Measurements from ENCODE around the gene KRT3.
"Not testable (repeated sequence)": the region's sequence is repeated elsewhere in the genome, so short reads cannot be mapped to it uniquely, and the experiment has no call there.

KRT3 gene

DNA sequence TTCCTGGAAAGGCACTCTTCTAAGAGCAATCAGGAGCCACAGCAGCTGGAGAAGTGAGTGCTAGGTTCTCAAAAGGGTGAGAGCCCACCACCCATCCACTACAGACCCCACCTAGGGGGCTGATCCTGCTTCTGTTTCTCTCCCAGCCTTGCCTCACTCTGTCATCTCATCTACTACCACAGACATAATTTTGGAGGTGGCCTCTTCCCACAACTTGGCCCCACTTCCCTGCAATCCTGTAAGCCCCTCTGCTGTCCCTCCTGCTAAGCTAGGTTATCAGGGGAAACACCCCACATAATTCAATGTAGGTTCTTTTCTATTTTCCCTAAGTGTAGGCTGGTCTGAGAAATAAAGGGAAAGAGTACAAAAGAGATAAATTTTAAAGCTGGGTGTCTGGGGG is 35.3 kb downstream of the KRT3 start:
- no peak for DNase-seq (ENCODE audit: low read depth)

- no peak for DNase-seq (ENCODE audit: low read depth)
These were observed 36.2 kb downstream of the KRT3 start for GRCh38 chr12:52759695-52760094.

- DNase-seq (ENCODE audit: low read depth): no peak
These were observed 36.7 kb downstream of the KRT3 start for GRCh38 chr12:52759218-52759617.

DNA sequence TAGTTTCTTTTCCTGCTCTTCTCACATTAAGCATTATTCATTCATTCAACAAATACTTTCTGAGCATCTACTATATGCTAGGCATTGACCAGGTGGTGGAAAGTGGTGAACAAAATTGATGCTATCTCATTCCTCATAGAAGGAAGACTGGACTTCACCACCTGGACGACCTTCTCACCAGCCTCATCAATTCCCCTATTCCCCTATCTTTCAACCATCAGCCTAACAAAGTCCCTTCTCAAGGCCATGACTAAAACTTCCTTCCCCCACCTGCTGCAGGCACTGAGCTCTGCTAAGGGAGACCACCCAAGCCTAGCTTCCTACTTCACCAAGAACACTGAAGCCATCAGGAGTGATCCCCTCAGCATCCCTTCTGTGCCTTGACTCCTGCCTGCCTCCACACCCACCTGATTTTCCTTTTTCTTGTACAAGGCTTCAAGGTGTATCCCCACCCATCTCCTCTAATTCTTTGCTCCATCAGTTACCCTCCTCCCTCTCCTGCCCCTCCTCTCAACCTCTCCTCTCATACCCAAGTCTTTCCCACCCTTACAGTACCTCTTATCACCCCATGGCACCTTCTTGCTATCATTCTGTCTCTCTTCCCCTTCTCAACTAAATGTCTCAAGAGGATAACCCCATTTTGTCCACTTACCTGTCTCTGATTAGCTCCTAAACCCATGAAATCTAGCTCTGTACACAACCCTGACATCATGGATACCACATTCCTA is 38.3 kb downstream of the KRT3 start:
- DNase-seq (ENCODE audit: low read depth): no peak

- DNase-seq (ENCODE audit: low read depth): no peak
These were observed 39.5 kb downstream of the KRT3 start for GRCh38 chr12:52756281-52756960.

DNA sequence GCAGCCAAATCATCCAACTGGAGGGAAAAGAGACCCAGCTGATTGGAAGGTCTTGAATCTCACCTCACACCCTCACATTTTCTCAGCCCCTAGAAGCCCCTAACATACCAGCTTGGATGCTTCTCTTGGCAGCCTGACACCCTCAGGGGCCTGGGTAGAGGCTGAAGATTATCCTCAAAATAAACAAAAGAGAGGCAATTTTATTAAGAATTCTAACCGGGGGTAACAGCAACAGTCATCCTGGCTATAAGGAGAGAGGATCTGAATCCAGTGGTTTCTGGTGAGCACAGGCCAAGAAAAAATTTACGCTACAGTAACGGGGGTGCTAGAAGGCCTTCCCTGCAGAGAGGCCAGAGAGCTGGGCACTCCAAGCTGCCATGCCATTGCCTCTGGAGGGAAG is 40.4 kb downstream of the KRT3 start:
- no peak for DNase-seq (ENCODE audit: low read depth)

GRCh38 chr12:52754135-52754534 is 41.8 kb downstream of the KRT3 start:
- no peak for DNase-seq (ENCODE audit: low read depth)

- no peak for DNase-seq (ENCODE audit: low read depth)
These were observed 42.6 kb downstream of the KRT3 start for GRCh38 chr12:52753283-52753682.

DNA sequence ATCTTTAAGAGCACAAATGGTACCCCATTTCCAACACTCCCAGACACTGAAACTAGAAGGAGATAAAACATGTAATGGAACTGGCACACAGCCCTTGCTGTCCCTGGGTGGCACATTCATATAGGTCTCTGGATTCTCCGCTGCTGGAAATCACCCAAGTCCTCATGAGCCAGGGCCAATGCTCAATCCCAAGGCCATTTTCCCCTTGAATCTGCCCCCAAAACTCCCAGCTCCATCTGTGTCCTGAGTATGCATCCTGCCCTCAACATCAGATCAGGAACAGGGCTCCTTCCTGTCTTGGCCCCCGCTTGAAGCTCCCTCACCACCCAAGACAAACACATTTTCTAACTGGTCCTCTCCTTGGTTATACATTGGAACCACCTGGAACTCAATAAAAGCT is 43.4 kb downstream of the KRT3 start:
- no peak for DNase-seq (ENCODE audit: low read depth)

DNA sequence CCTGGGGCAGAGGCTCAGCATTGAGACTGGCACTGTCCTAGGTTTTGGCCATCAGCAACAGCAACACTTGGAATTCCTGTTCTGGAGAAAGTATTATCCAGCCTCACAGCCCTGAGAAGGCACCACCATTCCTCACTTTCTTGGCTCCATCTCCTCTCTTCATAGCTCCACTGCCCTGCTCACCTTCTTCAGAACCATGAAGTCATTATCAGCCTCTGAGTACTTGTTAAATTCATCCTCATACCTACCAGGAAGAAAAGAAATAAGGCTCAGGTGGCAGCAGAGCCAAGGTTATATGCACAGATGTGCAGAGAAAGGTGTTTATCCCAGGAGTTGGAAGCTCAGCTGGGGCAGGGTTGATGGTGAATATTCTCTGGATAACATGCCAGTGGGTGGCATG is 44.1 kb downstream of the KRT3 start:
- no peak for DNase-seq (ENCODE audit: low read depth)

DNA sequence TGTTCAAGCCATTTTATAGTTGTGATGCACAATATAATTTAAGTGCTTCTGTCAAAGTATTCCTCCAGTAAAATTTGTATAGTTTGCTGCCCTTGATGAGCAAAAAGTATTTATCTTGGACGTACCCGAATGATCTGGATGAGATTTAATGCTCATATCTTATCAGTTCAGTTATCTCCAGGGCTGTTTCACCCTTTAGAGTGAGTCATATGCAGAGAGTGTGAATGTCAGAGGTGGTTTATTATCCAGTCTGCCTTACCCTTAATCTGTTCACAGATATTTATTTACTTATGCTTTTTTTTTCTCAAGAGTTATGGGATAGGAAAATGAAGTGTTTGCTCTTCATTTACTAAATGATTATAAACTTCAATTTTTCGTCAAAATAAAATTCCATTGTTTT is 45.4 kb downstream of the KRT3 start:
- DNase-seq (ENCODE audit: low read depth): not testable (repeated sequence)

DNA sequence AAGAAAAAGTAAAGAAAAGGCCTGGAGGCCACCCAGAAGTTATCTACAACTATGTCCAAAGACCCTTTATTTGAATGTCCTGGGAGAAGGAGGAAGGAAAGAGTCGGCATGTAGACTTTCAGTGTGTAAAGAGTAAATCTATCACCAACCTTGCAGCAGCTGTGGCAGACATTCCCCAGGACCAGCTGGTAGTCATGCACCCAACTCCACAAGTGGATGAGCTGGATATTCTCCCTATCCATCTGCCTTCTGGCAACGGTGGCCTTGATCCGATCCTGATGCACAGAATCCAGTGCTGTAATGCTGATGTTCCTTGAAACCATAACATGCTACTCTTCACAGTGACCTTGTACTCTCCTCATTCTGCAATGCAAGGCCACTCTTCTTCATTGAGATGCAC is 46.1 kb downstream of the KRT3 start:
- DNase-seq (ENCODE audit: low read depth): no peak

- DNase-seq (ENCODE audit: low read depth): no peak
These were observed 47.3 kb downstream of the KRT3 start for GRCh38 chr12:52748578-52748977.

GRCh38 chr12:52745554-52745953 is 50.4 kb downstream of the KRT3 start:
- no peak for DNase-seq (ENCODE audit: low read depth)

GRCh38 chr12:52744493-52745156 is 51.3 kb downstream of the KRT3 start:
- no peak for DNase-seq (ENCODE audit: low read depth)

- no peak for DNase-seq (ENCODE audit: low read depth)
These were observed 53.0 kb downstream of the KRT3 start for GRCh38 chr12:52742822-52743457.

- DNase-seq (ENCODE audit: low read depth): no peak
These were observed 53.7 kb downstream of the KRT3 start for GRCh38 chr12:52742196-52742580.

DNA sequence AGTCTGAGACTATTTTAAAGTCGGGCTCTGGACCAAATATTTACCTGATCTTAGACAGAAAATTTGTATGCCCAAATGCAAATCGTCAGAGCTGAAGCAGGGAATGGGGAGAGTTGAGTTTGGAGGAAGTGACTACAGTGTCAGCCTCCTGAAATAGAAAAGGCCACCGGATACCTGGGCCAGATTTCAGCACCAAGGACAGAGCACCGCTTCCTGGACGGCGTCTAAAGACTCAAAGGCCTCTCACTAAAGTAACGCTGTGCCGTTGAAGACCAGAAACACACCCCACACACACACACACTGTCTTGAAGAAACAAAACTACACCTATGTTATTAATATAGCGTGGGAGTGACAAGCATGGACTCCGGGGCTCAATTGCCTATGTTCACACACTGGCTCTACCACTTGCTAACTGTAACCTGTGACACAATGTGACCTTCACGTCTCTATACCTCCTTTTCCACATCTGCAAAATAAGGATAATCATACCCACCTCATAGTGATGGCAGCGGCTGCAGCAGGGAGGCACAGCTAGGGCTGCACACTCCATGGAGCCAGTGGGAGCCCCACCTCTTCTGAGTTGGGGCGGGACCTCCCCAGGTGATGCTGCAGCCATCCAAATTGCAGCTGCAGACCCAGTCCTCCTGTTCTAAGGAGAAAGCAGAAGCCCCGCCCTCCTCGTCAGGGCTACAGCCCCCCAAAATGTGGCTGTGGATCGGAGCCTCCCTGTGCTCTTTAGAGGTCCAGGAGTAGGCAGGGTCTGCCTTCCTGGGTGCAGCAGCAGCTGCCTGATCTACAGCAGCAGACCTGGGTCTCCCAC is 54.3 kb downstream of the KRT3 start:
- DNase-seq (ENCODE audit: low read depth): peak; percentile 57

DNA sequence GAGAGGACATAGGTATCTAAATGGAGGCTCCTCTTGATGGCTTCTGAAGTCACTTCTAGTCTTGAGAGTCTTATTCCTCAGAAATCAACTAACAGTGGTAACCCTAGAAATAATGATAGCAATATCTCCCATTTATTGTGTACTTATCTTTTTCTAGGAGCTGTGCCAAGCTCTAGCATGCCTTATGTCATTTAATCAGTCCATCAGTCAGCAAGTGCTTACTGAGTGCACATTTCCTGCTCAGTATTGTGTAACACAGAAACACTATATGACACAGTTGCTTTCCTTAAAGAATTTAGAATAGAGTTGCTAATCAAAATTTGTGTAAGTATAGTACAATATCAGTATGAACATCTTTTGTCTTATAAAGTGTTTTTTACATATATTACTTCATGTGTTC is 55.3 kb downstream of the KRT3 start:
- DNase-seq (ENCODE audit: low read depth): no peak

DNA sequence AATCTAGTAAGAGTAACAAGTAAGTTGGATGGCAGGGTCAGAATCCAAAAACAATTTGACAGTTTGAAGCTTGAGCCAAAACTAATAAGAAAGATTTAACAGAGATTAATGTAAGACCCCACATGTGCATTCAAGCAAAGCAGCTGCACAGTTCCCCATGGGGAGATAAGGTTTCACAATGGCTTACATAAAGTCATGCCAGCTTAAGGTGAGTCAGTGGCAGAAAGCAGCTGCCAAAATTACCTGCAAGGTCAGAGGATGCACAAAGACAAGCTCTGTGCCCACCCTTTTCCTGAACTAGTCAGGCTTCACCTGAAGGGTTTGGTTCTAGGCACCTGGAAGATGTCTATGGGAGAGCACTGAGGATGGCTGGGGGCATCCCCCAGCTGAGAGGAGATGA is 56.0 kb downstream of the KRT3 start:
- DNase-seq (ENCODE audit: low read depth): no peak

All from stimulated activated CD8-positive, alpha-beta memory T cell treated with anti-CD3 and anti-CD28 coated beads, Interleukin-12 subunit alpha, Interleukin-12 subunit beta, amount 100 ng/mL, for 1 hour (primary cell).